AG10803 (cell line): ENCODE measurements around the gene SLC25A47.
"Not testable (repeated sequence)": the region's sequence is repeated elsewhere in the genome, so short reads cannot be mapped to it uniquely, and the experiment has no call there.

Source experiments
- DNase-seq: peaks from one replicate; pipeline ENCODE4 v3.0.0; 2010; ENCODE audit warnings: low read depth
- H3K4me3 ChIP-seq: 2 replicates; pipeline ENCODE4 v1.5.1; 2011; ENCODE audit warnings: mild to moderate bottlenecking, low read length, control low read depth
- CTCF ChIP-seq: conservative IDR thresholded peaks from 2 replicates; pipeline ENCODE4 v1.5.1; 2011; ENCODE audit warnings: mild to moderate bottlenecking, low read length, control low read depth, inconsistent platforms

SLC25A47 gene

GRCh38 chr14:100286484-100287191 is 36.5 kb upstream of the SLC25A47 start:
- H3K4me3 ChIP-seq = no peak overlapping the region
- TF ChIP-seq CTCF = no peak
- DNase-seq = no peak

GRCh38 chr14:100287202-100287997 is 35.7 kb upstream of the SLC25A47 start:
- no peak for DNase-seq
- TF ChIP-seq CTCF = no peak
- no peak overlapping the region for H3K4me3 ChIP-seq

- DNase-seq = not testable (repeated sequence)
These were observed 35.2 kb upstream of the SLC25A47 start for GRCh38 chr14:100287998-100288295.

GRCh38 chr14:100288382-100289185 is 34.6 kb upstream of the SLC25A47 start:
- DNase-seq = no peak
- TF ChIP-seq CTCF = no peak
- H3K4me3 ChIP-seq = no peak overlapping the region

More at GRCh38 chr14:100287998-100288295, 35.2 kb upstream of the SLC25A47 start:
- not testable (repeated sequence) for H3K4me3 ChIP-seq

GRCh38 chr14:100289916-100290606 is 33.1 kb upstream of the SLC25A47 start:
- H3K4me3 ChIP-seq = no peak overlapping the region
- DNase-seq = no peak
- TF ChIP-seq CTCF = no peak

- H3K4me3 ChIP-seq = no peak overlapping the region
- TF ChIP-seq CTCF = no peak
- no peak for DNase-seq
These were observed 32.4 kb upstream of the SLC25A47 start for GRCh38 chr14:100290607-100291304.
